IPS-20b (cell line): ENCODE data around the gene MACROH2A2.

Experiments used
- H3K27ac ChIP-seq: one replicate; pipeline ENCODE4 v1.5.1; 2013; ENCODE audit warnings: low read length
- H3K27me3 ChIP-seq: 2 replicates; pipeline ENCODE4 v1.6.1; 2013; ENCODE audit warnings: mild to moderate bottlenecking, low read length, inconsistent platforms; ENCODE audit not compliant: insufficient read depth
- H3K36me3 ChIP-seq: 2 replicates; pipeline ENCODE4 v1.6.1; 2013; ENCODE audit warnings: low read depth, mild to moderate bottlenecking, inconsistent platforms, low read length, moderate library complexity; ENCODE audit not compliant: insufficient read depth
- H3K4me1 ChIP-seq: 2 replicates; pipeline ENCODE4 v1.6.1; 2013; ENCODE audit warnings: mild to moderate bottlenecking, control low read depth, inconsistent platforms, low read length, moderate library complexity; ENCODE audit not compliant: insufficient read depth
- H3K4me3 ChIP-seq: 2 replicates; pipeline ENCODE4 v1.5.1; 2013; ENCODE audit warnings: mild to moderate bottlenecking, low read length, inconsistent platforms
- H3K9ac ChIP-seq: 2 replicates; pipeline ENCODE4 v1.6.1; 2013; ENCODE audit warnings: low read depth, mild to moderate bottlenecking, inconsistent platforms, low read length, moderate library complexity
- H3K9me3 ChIP-seq: 2 replicates; pipeline ENCODE4 v1.6.1; 2013; ENCODE audit warnings: mild to moderate bottlenecking, low read depth, low read length, inconsistent platforms; ENCODE audit not compliant: insufficient read depth

The MACROH2A2 gene

DNA sequence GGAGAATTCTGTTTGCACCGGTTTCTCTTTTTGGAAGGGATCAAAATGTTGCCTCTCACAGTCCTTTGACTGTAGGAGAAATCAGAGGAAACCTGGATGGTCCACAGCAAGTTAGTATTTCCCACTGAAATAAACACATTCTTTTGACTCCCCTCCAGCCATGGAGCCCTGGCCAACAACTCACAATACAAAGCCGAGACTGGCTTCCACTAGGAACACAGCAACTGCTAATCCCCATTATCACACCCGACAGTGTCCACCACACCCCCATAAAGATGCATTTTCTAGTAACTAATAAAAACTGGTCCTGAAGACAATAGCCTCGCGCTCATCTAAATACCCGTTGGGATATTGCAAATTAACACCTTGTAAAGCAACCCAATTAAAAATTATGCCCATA lies 798 bp upstream of the MACROH2A2 start:
- Histone ChIP-seq H3K4me3 (peak overlapping the region; percentile 82), H3K36me3 (no peaks in the 10 kb centered on the region), H3K4me1 (peaks cover 11% of the 10 kb centered on the region; the same call in 1 of the 2 replicates), H3K27ac (no peak overlapping the region), H3K9ac (peak overlapping the region; percentile 85; the same call in 1 of the 2 replicates), H3K27me3 (peaks cover 78% of the 10 kb centered on the region), H3K9me3 (no peaks in the 10 kb centered on the region)

DNA sequence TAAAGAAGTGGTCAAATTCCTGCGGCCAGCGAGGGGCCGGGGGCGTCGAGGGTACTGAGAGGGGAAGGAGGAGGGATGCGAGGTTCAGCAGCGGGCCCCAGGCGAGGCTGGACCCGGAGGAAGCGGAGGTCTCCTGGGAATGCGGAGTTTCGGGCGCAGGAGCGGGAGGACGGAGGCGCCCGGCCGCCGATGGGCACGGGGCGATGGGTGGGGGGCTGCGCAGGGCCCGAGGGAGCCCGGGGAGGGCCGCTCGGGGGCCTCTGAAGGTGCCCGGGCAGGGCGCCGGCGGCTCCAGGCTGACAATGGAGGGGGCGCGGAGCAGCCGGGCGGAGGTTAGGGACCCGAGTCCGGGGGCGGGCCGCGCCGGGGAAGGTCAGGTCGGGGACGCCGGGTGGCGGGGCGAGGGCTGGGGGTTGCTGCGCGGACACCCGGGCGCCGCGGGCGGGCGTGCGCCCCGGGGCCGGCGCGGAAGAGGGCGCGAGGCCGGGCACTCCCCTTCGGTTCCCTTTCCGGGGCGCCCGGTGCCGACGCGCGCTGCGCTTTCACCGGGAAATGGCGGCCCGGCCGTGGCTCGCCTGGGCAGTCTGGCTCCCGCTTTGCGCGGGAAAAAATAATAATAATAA lies 683 bp downstream of the MACROH2A2 start:
- Histone ChIP-seq H3K4me1 (peaks cover 11% of the 10 kb centered on the region; the same call in 1 of the 2 replicates), H3K4me3 (peak overlapping the region; percentile 82), H3K27ac (no peak overlapping the region), H3K27me3 (peaks cover 82% of the 10 kb centered on the region), H3K9me3 (no peaks in the 10 kb centered on the region), H3K9ac (peak overlapping the region; percentile 85), H3K36me3 (no peaks in the 10 kb centered on the region)

DNA sequence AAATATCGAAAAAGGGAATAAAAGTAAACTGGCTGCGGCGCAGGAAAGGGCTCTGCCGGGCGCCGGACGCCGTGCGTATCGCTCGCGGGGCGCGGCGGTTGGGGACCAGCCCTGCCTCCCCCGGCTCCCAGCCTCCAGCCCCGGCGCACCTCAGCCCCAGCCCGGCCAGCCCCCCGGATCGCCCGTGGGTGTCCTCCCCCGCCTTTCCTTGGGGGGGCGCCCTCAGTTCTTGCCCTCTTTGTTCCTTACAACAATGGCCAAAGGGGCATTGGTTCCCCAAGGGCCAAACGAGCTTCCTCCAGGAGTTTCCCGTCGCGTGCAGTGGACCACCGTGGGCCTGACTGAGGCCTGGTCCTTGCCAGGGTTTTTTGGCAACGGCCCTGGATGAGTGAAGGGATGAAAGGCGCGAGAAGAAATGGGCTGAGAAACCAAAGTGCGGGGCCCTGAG lies 1.2 kb downstream of the MACROH2A2 start:
- Histone ChIP-seq H3K4me1 (peaks cover 11% of the 10 kb centered on the region; the same call in 1 of the 2 replicates), H3K9me3 (no peaks in the 10 kb centered on the region), H3K36me3 (no peaks in the 10 kb centered on the region), H3K4me3 (peak overlapping the region; percentile 82), H3K27me3 (peaks cover 77% of the 10 kb centered on the region), H3K9ac (no peak overlapping the region), H3K27ac (no peak overlapping the region)

DNA sequence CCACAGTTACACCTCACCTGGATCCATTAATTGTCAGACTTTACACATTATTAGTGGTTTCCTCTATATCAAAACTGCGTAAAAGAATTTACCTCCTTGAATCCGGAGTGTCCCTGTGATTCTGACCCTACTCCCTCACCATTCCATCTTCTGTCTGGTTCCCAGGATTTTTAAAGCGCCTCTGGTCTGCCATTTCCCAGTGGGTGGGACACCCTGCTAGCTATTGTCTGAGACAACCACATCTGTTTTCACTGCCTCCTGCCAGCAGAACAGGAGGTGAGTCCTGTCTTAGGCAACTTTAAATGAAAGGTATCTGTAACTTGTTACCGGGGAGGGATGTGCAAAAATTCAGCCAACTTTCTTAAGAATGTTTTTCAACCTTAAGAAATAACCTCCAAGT lies 2.3 kb downstream of the MACROH2A2 start:
- Histone ChIP-seq H3K36me3 (no peaks in the 10 kb centered on the region), H3K9me3 (no peaks in the 10 kb centered on the region), H3K27me3 (peaks cover 69% of the 10 kb centered on the region), H3K27ac (no peak overlapping the region), H3K9ac (no peak overlapping the region), H3K4me3 (peak overlapping the region; percentile 82), H3K4me1 (peaks cover 11% of the 10 kb centered on the region; the same call in 1 of the 2 replicates)

GRCh38 chr10:70055550-70055949 lies 2.9 kb downstream of the MACROH2A2 start:
- Histone ChIP-seq H3K4me1 (peaks cover 11% of the 10 kb centered on the region; the same call in 1 of the 2 replicates), H3K27ac (no peak overlapping the region), H3K9me3 (no peaks in the 10 kb centered on the region), H3K9ac (no peak overlapping the region), H3K4me3 (no peak overlapping the region), H3K36me3 (no peaks in the 10 kb centered on the region), H3K27me3 (peaks cover 62% of the 10 kb centered on the region)

DNA sequence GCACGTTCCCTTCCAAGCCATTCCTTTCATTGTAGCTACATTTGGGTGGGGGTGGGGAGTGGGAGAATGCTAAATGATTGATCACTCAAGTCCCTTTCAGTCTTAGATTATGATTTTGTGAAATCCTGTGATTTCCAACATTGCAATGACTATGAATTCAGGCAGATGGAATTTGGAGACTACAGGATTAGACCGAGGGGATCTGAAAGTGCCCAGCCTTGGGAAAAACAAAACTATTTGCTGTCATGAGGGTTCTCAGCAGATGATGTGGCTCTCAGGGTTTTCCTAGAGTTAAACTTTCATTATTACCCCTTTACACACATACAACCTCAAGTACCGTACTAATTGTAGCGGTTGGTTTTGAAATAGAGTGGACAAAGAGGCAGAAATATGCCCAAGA lies 4.7 kb downstream of the MACROH2A2 start:
- H3K4me1 ChIP-seq: peaks cover 14% of the 10 kb centered on the region; the same call in 1 of the 2 replicates
- peaks cover 45% of the 10 kb centered on the region for H3K27me3 ChIP-seq
- no peaks in the 10 kb centered on the region for H3K9me3 ChIP-seq
- no peak overlapping the region for H3K9ac ChIP-seq
- no peaks in the 10 kb centered on the region for H3K36me3 ChIP-seq
- no peak overlapping the region for H3K4me3 ChIP-seq
- H3K27ac ChIP-seq: no peak overlapping the region

DNA sequence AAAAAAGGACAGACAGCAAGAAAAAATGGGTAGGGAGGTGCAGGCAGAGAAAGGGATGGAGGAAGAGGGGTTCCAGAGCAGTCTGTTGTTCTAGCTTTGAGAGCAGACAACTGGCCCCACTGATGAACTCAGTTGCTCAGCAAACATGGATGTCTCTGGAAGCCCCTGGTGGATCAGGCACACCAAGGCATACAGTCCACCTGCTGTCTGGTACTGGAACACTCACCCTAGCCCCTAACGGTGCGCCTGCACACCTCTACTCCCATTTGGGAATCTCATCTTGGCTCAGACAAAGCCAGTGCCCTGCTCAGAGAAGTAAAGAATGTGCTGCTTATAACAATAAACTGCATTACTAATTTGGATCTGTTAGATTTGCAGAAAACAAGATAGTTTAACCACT lies 7.7 kb downstream of the MACROH2A2 start:
- Histone ChIP-seq H3K9ac (no peak overlapping the region), H3K27ac (no peak overlapping the region), H3K9me3 (no peaks in the 10 kb centered on the region), H3K4me1 (peaks cover 8% of the 10 kb centered on the region; the same call in 1 of the 2 replicates), H3K27me3 (peaks cover 19% of the 10 kb centered on the region), H3K36me3 (no peaks in the 10 kb centered on the region), H3K4me3 (no peak overlapping the region)

DNA sequence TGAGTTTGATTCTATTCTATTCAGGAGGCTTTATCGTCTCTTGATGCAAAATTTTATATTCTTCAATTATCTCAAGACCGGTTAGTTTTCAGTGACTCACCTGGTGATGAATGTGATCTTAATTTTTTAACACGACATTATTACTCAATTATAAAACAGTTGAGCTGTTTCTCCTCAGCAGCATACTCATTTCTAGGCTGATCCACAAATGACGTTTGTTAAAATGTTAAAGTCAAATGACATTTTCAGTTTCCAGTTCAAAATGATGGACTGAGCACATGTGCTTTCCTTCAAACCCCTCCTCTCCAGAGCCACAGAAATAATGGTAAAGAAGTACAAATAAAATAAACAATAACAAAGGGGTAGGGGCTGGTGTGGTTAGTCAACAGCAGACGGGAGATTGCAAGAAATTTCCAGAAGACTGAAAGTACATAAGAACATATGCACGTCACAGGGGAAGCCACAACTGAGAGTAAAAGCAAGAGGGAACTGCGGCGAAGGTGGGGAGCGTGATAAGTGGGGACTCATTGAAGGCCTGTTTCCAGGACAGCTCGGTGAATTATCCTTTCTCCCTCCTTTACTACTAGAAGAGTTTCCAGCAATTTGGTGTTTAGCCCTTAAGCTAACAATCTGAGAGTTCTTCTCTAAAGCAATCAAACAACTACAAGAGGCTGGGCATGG lies 10.9 kb downstream of the MACROH2A2 start:
- Histone ChIP-seq H3K4me3 (no peak overlapping the region), H3K27me3 (no peaks in the 10 kb centered on the region), H3K4me1 (peaks cover 8% of the 10 kb centered on the region; the same call in 1 of the 2 replicates), H3K27ac (no peak overlapping the region), H3K9ac (no peak overlapping the region), H3K36me3 (no peaks in the 10 kb centered on the region), H3K9me3 (no peaks in the 10 kb centered on the region)

DNA sequence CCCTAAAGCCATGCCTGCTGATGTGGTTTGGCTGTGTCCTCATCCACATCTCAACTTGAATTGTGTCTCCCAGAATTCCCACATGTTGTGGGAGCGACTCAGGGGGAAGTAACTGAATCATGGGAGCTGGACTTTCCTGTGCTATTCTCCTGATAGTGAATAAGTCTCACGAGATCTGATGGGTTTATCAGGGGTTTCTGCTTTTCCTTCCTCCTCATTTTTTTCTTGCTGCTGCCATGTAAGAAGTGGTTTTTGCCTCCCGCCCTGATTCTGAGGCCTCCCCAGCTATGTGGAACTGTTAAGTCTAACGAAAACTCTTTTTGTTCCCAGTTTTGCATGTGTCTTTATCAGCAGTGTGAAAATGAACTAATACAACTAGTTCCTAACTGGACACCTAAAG lies 11.8 kb downstream of the MACROH2A2 start:
- Histone ChIP-seq H3K4me1 (peaks cover 8% of the 10 kb centered on the region; the same call in 1 of the 2 replicates), H3K36me3 (no peaks in the 10 kb centered on the region), H3K9ac (no peak overlapping the region), H3K27me3 (no peaks in the 10 kb centered on the region), H3K9me3 (no peaks in the 10 kb centered on the region), H3K4me3 (no peak overlapping the region), H3K27ac (no peak overlapping the region)

DNA sequence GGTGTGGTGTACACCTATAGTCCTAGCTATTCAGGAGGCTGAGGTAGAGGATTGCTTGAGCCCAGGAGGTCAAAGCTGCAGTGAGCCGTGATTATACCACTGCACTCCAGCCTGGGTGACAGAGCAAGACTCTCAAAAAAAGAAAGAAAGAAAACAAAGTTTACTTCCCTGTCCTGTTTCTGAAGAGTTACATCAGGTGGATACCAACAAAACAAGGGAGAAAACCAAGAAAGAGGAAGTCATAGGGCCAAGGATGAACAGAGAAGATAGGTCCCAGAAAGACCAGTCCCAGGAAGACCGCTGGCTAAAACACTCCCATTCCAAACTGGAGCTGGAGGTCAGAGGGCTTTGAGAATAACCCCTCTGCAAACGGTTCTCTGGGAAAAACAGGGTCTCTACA lies 13.5 kb downstream of the MACROH2A2 start:
- Histone ChIP-seq H3K36me3 (no peaks in the 10 kb centered on the region), H3K4me1 (peaks cover 5% of the 10 kb centered on the region; the same call in 1 of the 2 replicates), H3K4me3 (no peak overlapping the region), H3K9ac (no peak overlapping the region), H3K9me3 (no peaks in the 10 kb centered on the region), H3K27ac (no peak overlapping the region), H3K27me3 (no peaks in the 10 kb centered on the region)

DNA sequence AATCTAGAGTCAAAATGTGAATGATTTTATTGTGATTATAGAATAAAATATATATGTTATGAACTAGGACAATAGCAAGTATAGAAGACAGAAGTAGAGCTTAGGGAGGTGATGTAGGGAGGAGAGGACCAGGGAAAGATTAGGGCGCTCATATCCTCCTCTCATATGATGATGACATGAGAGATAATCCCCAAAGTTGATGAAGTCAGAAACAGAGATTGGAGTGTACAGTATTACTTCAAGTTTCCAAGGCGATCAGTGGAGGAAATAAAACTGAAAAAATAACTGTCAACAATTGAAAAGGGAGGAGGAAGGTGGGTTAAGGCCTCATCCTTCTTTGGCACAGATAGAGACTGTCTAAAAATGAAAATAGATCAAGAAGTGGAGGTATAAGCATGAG lies 14.9 kb downstream of the MACROH2A2 start:
- no peak overlapping the region for H3K27ac ChIP-seq
- H3K36me3 ChIP-seq: no peaks in the 10 kb centered on the region
- no peak overlapping the region for H3K9ac ChIP-seq
- H3K27me3 ChIP-seq: no peaks in the 10 kb centered on the region
- H3K4me3 ChIP-seq: no peak overlapping the region
- no peaks in the 10 kb centered on the region for H3K9me3 ChIP-seq
- H3K4me1 ChIP-seq: no peaks in the 10 kb centered on the region

DNA sequence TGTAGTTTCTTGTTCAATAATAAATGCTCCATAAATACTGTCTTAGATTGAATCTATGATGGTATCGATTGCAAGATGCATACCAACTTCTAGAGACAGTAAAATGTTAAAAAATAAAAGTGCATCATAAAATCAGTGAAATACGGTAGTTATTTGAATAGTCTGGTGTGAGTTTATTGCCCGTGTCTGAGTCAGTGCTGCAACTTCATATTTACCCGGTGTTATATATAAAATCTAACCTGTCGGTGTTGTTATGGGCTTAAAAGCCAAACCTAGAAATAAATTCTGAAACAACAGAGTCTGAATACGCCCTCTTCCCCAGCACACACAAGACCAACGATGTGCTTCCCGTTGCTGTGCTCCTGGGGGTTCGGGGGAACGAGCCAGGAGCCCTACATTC lies 16.3 kb downstream of the MACROH2A2 start:
- Histone ChIP-seq H3K9me3 (no peaks in the 10 kb centered on the region), H3K9ac (no peak overlapping the region), H3K27ac (no peak overlapping the region), H3K4me1 (no peaks in the 10 kb centered on the region), H3K36me3 (no peaks in the 10 kb centered on the region), H3K27me3 (no peaks in the 10 kb centered on the region), H3K4me3 (no peak overlapping the region)
